Liver (tissue), 9 donors: ENCODE data around the gene ZFAND3. TPM values are rescaled to one million over a fixed set of nuclear protein-coding genes. Genes with fewer than 3 reads are reported as not detected.

Experiments
- DNase-seq: peaks from one replicate; pipeline ENCODE4 v3.0.0-alpha.2; 2017; ENCODE audit warnings: low spot score
- H3K27ac ChIP-seq, 2 donors: one replicate each; pipeline ENCODE4 v1.7.0; 2013; ENCODE audit warnings: inconsistent platforms in 2 of 2, low read length in 2 of 2, control low read depth in 1 of 2, low read depth in 1 of 2, mild to moderate bottlenecking in 1 of 2
- H3K27me3 ChIP-seq, 4 donors: one replicate each; pipeline versions ENCODE4 v1.6.1 to v1.7.0; 2013; ENCODE audit warnings: low read length in 3 of 4, inconsistent platforms in 1 of 4, mild to moderate bottlenecking in 1 of 4, moderate library complexity in 1 of 4; ENCODE audit not compliant: control insufficient read depth in 4 of 4, insufficient read depth in 4 of 4
- H3K36me3 ChIP-seq, 4 donors: one replicate each; pipeline versions ENCODE4 v1.6.1 to v1.7.0; 2013; ENCODE audit warnings: low read length in 3 of 4, mild to moderate bottlenecking in 3 of 4, low read depth in 1 of 4, moderate library complexity in 1 of 4; ENCODE audit not compliant: control insufficient read depth in 4 of 4, insufficient read depth in 3 of 4
- H3K4me1 ChIP-seq, 4 donors: one replicate each; pipeline versions ENCODE4 v1.6.1 to v1.7.0; 2013; ENCODE audit warnings: low read length in 3 of 4, mild to moderate bottlenecking in 3 of 4, moderate library complexity in 1 of 4; ENCODE audit not compliant: control insufficient read depth in 4 of 4, insufficient read depth in 4 of 4
- H3K4me3 ChIP-seq, 3 donors: one replicate each; pipeline versions ENCODE4 v1.6.1 to v1.7.0; 2013; ENCODE audit warnings: low read length in 3 of 3, control low read depth in 1 of 3, low read depth in 1 of 3, mild to moderate bottlenecking in 1 of 3
- H3K9ac ChIP-seq, 2 donors: one replicate each; pipeline ENCODE4 v1.7.0; 2013; ENCODE audit warnings: low read length in 2 of 2, mild to moderate bottlenecking in 2 of 2, moderate library complexity in 2 of 2, control low read depth in 1 of 2, low read depth in 1 of 2
- H3K9me3 ChIP-seq, 4 donors: one replicate each; pipeline versions ENCODE4 v1.6.1 to v1.7.0; 2013; ENCODE audit warnings: low read length in 3 of 4; ENCODE audit not compliant: control insufficient read depth in 4 of 4
- CTCF ChIP-seq: fragments of 150-350 bp; IDR thresholded peaks from 2 replicates; pipeline ENCODE4 v1.5.1; 2017; ENCODE audit warnings: improper control_type of control experiment, low read depth, low read length; ENCODE audit not compliant: missing input control
- EGR1 ChIP-seq, 2 donors: IDR thresholded peaks; 2 replicates each; pipeline ENCODE4 v1.6.1; 2016 to 2018; ENCODE audit warnings: antibody characterized with exemption in 2 of 2, low read depth in 2 of 2
- FOXA1 ChIP-seq: IDR thresholded peaks from 2 replicates; pipeline ENCODE4 v1.6.1; 2016; ENCODE audit warnings: antibody characterized with exemption
- FOXA2 ChIP-seq: IDR thresholded peaks from 2 replicates; pipeline ENCODE4 v1.6.1; 2016; ENCODE audit warnings: antibody characterized with exemption
- GABPA ChIP-seq, 2 donors: IDR thresholded peaks in 1 of 2; conservative IDR thresholded peaks in 1 of 2; 2 replicates each; pipeline ENCODE4 v1.6.1; 2016; ENCODE audit warnings: antibody characterized with exemption in 2 of 2, mild to moderate bottlenecking in 1 of 2, moderate library complexity in 1 of 2
- HNF4A ChIP-seq, 2 donors: conservative IDR thresholded peaks; 2 replicates each; pipeline ENCODE4 v1.6.1; 2016; ENCODE audit warnings: antibody characterized with exemption in 2 of 2, mild to moderate bottlenecking in 2 of 2
- HNF4G ChIP-seq: IDR thresholded peaks from 2 replicates; pipeline ENCODE4 v1.6.1; 2016; ENCODE audit warnings: antibody characterized with exemption
- JUND ChIP-seq, 2 donors: IDR thresholded peaks; 2 replicates each; pipeline ENCODE4 v1.6.1; 2016; ENCODE audit warnings: antibody characterized with exemption in 2 of 2
- NR2F2 ChIP-seq: IDR thresholded peaks from 2 replicates; pipeline ENCODE4 v1.6.1; 2016; ENCODE audit warnings: antibody characterized with exemption
- RAD21 ChIP-seq, 2 donors: IDR thresholded peaks; 2 replicates each; pipeline ENCODE4 v1.6.1; 2016; ENCODE audit warnings: antibody characterized with exemption in 2 of 2, mild to moderate bottlenecking in 2 of 2
- REST ChIP-seq: IDR thresholded peaks from 2 replicates; pipeline ENCODE4 v1.6.1; 2016; ENCODE audit warnings: antibody characterized with exemption, mild to moderate bottlenecking
- RXRA ChIP-seq, 2 donors: IDR thresholded peaks; 2 replicates each; pipeline ENCODE4 v1.6.1; 2017 to 2018; ENCODE audit warnings: antibody characterized with exemption in 2 of 2, mild to moderate bottlenecking in 1 of 2
- SP1 ChIP-seq: IDR thresholded peaks from 2 replicates; pipeline ENCODE4 v1.6.1; 2018; ENCODE audit warnings: antibody characterized with exemption, mild to moderate bottlenecking
- TAF1 ChIP-seq: conservative IDR thresholded peaks from 2 replicates; pipeline ENCODE4 v1.6.1; 2016; ENCODE audit warnings: antibody characterized with exemption, mild to moderate bottlenecking
- YY1 ChIP-seq: IDR thresholded peaks from 2 replicates; pipeline ENCODE4 v1.6.1; 2016; ENCODE audit warnings: antibody characterized with exemption, mild to moderate bottlenecking
- ZBTB33 ChIP-seq: IDR thresholded peaks from 2 replicates; pipeline ENCODE4 v1.6.1; 2016; ENCODE audit warnings: antibody characterized with exemption
- WGBS: extraction: QIAGEN DNeasy Blood & Tissue Kit; methylation state at CpG from one replicate; pipeline ENCODE4 v1.1.7; 2013; 5-methylcytosine and 5-hydroxymethylcytosine counted together
- polyA plus RNA-seq, 2 donors: library from polyadenylated mRNA; stranded (reverse) in 1 of 2; unstranded in 1 of 2; fragments of 200-250 nt in 1 of 2; fragments of >200 nt in 1 of 2; fragmentation: Nextera tagmentation in 1 of 2; extraction: Ambion mirVana in 1 of 2; gene quantifications; one replicate each; pipeline versions ENCODE4 v1.2.1 to v1.2.3, GENCODE V29; 2013 to 2015
- total RNA-seq, 2 donors: library from RNA; depleted of rRNA; stranded (reverse); fragments of >200 nt; gene quantifications; one replicate each; pipeline ENCODE4 v1.2.3, GENCODE V29; 2014
- TF ChIP-seq, protein P1 (sequence below): IDR thresholded peaks from 2 replicates; pipeline ENCODE4 v1.6.1; 2016; ENCODE audit warnings: antibody characterized with exemption
- TF ChIP-seq, protein P2 (sequence below): IDR thresholded peaks from 2 replicates; pipeline ENCODE4 v1.6.1; 2016; ENCODE audit warnings: antibody characterized with exemption
- donor health status: healthy.
- donor health status: healthy.
- donor health status: healthy.
- donor health status: healthy.
- donor health status: healthy.

ZFAND3 gene
- total and polyA plus RNA-seq, 4 donors, result 7.7 to 37.5 (median 23.1) TPM

GRCh38 chr6:37776566-37776965 lies 43.0 kb upstream of the ZFAND3 start (continued):
- no peak for TF ChIP-seq REST
- TF ChIP-seq JUND (IDR thresholded peaks at IDR 0.05), result no peak
- TF ChIP-seq RAD21 (IDR thresholded peaks at IDR 0.05), result no peak
- no peak for TF ChIP-seq FOXA2

- Histone ChIP-seq H3K4me1 (no peaks in the 10 kb centered on the region), H3K9ac (no peak overlapping the region), H3K9me3 (no peaks in the 10 kb centered on the region), H3K4me3 (no peak overlapping the region), H3K36me3 (no peaks in the 10 kb centered on the region), H3K27me3 (no peaks in the 10 kb centered on the region), H3K27ac (no peak overlapping the region)
- no peak for TF ChIP-seq JUND (IDR thresholded peaks at IDR 0.05)
- no peak for TF ChIP-seq RAD21 (IDR thresholded peaks at IDR 0.05)
- TF ChIP-seq TAF1, result no peak
- no peak for TF ChIP-seq FOXA2
- TF ChIP-seq, protein P1, sequence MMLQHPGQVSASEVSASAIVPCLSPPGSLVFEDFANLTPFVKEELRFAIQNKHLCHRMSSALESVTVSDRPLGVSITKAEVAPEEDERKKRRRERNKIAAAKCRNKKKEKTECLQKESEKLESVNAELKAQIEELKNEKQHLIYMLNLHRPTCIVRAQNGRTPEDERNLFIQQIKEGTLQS, result no peak
- no peak for TF ChIP-seq NR2F2
- no peak for TF ChIP-seq SP1
- TF ChIP-seq HNF4A (conservative IDR thresholded peaks at IDR 0.05), result no peak
- no peak for TF ChIP-seq YY1
- TF ChIP-seq ZBTB33, result no peak
- TF ChIP-seq RXRA (IDR thresholded peaks at IDR 0.05), result no peak
- no peak for TF ChIP-seq REST
- no peak for TF ChIP-seq CTCF
- TF ChIP-seq, protein P2, sequence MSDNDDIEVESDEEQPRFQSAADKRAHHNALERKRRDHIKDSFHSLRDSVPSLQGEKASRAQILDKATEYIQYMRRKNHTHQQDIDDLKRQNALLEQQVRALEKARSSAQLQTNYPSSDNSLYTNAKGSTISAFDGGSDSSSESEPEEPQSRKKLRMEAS, result no peak
- TF ChIP-seq GABPA (IDR thresholded peaks at IDR 0.05 in 1 of 2, conservative IDR thresholded peaks at IDR 0.05 in 1 of 2), result no peak
- no peak for TF ChIP-seq EGR1 (IDR thresholded peaks at IDR 0.05; ENCODE audit: low read depth in 2 of 2)
- no peak for TF ChIP-seq HNF4G
- TF ChIP-seq FOXA1, result no peak
- WGBS, result 80% methylated on average over 10 of the region's 10 CpGs
- no peak for DNase-seq
Observed at GRCh38 chr6:37777272-37777834, 42.2 kb upstream of the ZFAND3 start.
